Calu3 (cell line): ENCODE data around the gene RELB. TPM values are rescaled to one million over a fixed set of nuclear protein-coding genes. Genes with fewer than 3 reads are reported as not detected.

ENCODE experiments used
- BruUV-seq: library from RNA; stranded (reverse); fragments of 400-500 nt; replicated peaks from 2 replicates; lab custom pipeline; 2021; lab: Mats Ljungman, UMichigan
- CTCF ChIA-PET: fragments of 300-600 bp; sonication (Branson Sonifier 250); formaldehyde crosslinking; loops from one replicate; lab custom pipeline; 2022; ENCODE audit warnings: antibody characterized with exemption; lab: Charles Lee
- DNase-seq: peaks from one replicate; pipeline ENCODE4 v3.0.0; 2022
- H3K27ac Mint-ChIP-seq: one replicate; pipeline ENCODE4 v1.8.0; 2022; ENCODE audit warnings: mixed read lengths; ENCODE audit not compliant: unreplicated experiment
- H3K27me3 Mint-ChIP-seq: one replicate; pipeline ENCODE4 v1.8.0; 2022; ENCODE audit warnings: mixed read lengths; ENCODE audit not compliant: unreplicated experiment
- H3K36me3 Mint-ChIP-seq: one replicate; pipeline ENCODE4 v1.8.0; 2022; ENCODE audit warnings: mild to moderate bottlenecking, moderate library complexity, mixed read lengths; ENCODE audit not compliant: insufficient read depth, unreplicated experiment
- H3K4me1 Mint-ChIP-seq: one replicate; pipeline ENCODE4 v1.8.0; 2022; ENCODE audit warnings: mild to moderate bottlenecking, low read depth, mixed read lengths; ENCODE audit not compliant: unreplicated experiment
- H3K4me3 Mint-ChIP-seq: one replicate; pipeline ENCODE4 v1.8.0; 2022; ENCODE audit warnings: mild to moderate bottlenecking, low read depth, moderate library complexity, mixed read lengths; ENCODE audit not compliant: unreplicated experiment
- H3K9me3 Mint-ChIP-seq: one replicate; pipeline ENCODE4 v1.8.0; 2022; ENCODE audit warnings: low read depth, mixed read lengths; ENCODE audit not compliant: unreplicated experiment
- intact Hi-C: fragments of 100-400 bp; cut with micrococcal nuclease; formaldehyde crosslinking; loops from one replicate; pipeline ENCODE4 v1.10.0; 2022; ENCODE audit not compliant: unreplicated experiment
- total RNA-seq: library from RNA; stranded (reverse); gene quantifications from 2 replicates; pipeline ENCODE4 v1.2.3, GENCODE V29; 2022
- TF ChIP-seq, protein P1 (sequence below): fragments of 200-600 bp; IDR thresholded peaks from one replicate; pipeline ENCODE4 v1.8.0; 2022; ENCODE audit warnings: antibody characterized with exemption; ENCODE audit not compliant: unreplicated experiment

RELB gene
- total RNA-seq, 1 experiment from 2014 or later: 44.5 TPM

DNA sequence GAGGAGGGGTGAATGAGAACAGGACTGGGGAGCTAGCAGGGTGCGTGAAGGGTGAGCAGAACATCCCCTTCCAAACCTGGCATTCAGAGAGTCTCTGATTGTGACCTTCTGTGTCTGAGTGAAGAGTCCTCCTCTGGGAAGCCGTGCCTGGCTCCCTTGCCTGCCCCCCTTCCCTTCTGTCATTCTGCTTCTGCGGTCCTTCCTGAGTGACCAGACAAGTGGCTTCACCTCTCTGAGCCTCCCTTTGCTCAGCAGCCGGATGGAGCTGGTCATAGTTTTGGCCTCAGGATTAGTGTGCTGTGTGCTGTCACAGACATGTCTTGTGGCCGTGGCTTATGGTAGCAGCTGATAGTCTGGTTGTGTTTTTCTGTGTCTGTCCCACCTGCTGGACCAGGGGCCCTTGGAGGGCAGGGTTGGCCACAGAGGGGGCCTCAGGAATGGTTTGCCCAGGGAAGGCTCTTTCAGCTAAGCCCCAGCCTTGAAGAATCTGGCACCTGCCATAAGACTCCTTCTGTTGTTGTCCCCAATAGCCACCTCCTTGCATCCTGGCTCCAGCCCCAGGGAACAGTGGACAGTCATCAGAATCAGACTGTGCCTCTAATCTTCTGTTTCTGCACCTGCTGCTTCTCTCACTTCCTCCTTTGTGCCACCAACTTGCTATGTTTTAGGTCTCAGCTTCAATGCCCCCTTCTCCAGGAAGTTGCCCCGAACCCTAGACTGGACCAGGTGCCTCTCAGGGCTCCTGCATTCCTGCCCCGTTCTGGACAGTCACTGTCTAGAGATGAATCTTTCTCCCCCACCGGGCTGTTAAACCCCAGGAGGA is 40.1 kb upstream of the RELB start:
- Mint-ChIP-seq H3K4me3 (no peak overlapping the region), H3K4me1 (peaks cover 16% of the 10 kb centered on the region), H3K27ac (no peak overlapping the region), H3K9me3 (no peaks in the 10 kb centered on the region), H3K27me3 (no peaks in the 10 kb centered on the region), H3K36me3 (peaks cover 34% of the 10 kb centered on the region)
- intact Hi-C loops: no loop called here
- CTCF ChIA-PET: no interaction called here
- no TSS peak for BruUV-seq
- TF ChIP-seq, protein P1, sequence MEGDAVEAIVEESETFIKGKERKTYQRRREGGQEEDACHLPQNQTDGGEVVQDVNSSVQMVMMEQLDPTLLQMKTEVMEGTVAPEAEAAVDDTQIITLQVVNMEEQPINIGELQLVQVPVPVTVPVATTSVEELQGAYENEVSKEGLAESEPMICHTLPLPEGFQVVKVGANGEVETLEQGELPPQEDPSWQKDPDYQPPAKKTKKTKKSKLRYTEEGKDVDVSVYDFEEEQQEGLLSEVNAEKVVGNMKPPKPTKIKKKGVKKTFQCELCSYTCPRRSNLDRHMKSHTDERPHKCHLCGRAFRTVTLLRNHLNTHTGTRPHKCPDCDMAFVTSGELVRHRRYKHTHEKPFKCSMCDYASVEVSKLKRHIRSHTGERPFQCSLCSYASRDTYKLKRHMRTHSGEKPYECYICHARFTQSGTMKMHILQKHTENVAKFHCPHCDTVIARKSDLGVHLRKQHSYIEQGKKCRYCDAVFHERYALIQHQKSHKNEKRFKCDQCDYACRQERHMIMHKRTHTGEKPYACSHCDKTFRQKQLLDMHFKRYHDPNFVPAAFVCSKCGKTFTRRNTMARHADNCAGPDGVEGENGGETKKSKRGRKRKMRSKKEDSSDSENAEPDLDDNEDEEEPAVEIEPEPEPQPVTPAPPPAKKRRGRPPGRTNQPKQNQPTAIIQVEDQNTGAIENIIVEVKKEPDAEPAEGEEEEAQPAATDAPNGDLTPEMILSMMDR: no peak
- no peak for DNase-seq

DNA sequence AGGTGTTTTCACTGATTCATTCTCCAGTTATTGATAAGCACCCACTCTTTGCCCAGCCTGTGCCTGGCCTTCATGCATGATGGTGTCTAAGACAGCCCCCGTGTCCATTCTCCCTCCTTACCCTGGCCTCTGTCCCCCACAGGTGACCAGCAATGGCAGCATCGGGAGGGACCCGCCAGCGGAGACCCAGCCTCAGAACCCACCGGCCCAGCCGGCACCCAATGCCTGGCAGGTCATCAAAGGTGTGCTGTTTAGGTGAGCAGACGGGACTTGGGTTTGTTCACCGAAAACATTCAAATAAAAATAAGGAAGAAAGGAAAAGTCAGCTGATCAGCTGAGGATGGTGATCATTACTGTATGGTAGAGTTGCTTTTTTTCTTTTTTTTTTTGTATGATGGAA is 39.4 kb upstream of the RELB start:
- intact Hi-C loops: no loop called here
- no peak for DNase-seq
- BruUV-seq: no TSS peak
- no peaks in the 10 kb centered on the region for H3K9me3 Mint-ChIP-seq
- no peak overlapping the region for H3K4me3 Mint-ChIP-seq
- no peak overlapping the region for H3K27ac Mint-ChIP-seq
- TF ChIP-seq, protein P1: no peak
- CTCF ChIA-PET: no interaction called here
- no peaks in the 10 kb centered on the region for H3K27me3 Mint-ChIP-seq
- peaks cover 13% of the 10 kb centered on the region for H3K4me1 Mint-ChIP-seq
- peaks cover 37% of the 10 kb centered on the region for H3K36me3 Mint-ChIP-seq

DNA sequence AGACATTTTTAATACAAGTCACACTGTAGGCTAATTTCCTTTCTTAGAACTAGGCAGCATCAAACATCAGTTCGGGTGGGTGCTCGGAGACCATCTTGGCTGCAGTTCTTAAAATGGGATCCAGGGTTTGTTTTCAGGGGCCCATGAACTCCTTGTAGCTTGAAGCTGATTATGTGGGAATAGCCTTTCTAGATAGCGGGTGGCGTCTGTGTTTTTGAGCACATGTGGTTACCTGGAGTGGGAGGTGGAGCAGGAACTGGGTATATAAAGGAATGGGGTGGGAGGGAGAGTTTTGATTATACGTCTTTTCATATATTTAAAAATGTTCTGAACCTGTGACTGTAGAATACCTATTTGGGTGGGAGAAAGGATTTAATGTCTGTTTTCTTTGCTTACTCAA is 33.1 kb upstream of the RELB start:
- intact Hi-C loops: no loop called here
- DNase-seq: no peak
- no peak overlapping the region for H3K27ac Mint-ChIP-seq
- TF ChIP-seq, protein P1: no peak
- no TSS peak for BruUV-seq
- peaks cover 48% of the 10 kb centered on the region for H3K36me3 Mint-ChIP-seq
- CTCF ChIA-PET: interaction anchor here (0.5 kb wide), 1 partner anchor 27 kb away, joined by 3 read pairs; no protein-coding TSS in a partner anchor
- no peaks in the 10 kb centered on the region for H3K9me3 Mint-ChIP-seq
- no peak overlapping the region for H3K4me3 Mint-ChIP-seq
- no peaks in the 10 kb centered on the region for H3K4me1 Mint-ChIP-seq
- no peaks in the 10 kb centered on the region for H3K27me3 Mint-ChIP-seq

DNA sequence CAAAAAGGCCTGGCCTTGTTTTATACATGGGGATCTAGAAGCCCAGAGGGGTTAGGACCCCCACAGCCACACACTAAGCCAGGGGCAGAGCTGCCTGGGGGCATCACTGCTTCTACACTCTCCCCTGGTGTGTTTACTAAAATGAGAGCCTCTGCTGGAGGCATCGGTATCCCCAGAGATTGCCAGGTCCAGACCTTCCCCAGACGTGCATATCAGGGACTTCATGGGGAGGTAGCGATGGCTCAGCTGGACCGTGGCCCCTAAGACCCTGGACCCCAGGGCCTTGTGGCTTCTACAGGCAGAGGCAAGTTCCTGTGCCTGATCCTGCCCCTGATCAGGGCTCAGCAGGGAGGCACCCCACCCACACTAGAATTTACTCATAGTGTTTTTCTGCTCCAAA is 32.6 kb upstream of the RELB start:
- BruUV-seq: no TSS peak
- intact Hi-C loops: no loop called here
- no peaks in the 10 kb centered on the region for H3K27me3 Mint-ChIP-seq

More for the DNA sequence above, 32.6 kb upstream of the RELB start:
- CTCF ChIA-PET: interaction anchor here (0.5 kb wide), 1 partner anchor 27 kb away, joined by 3 read pairs; no protein-coding TSS in a partner anchor
- no peak overlapping the region for H3K27ac Mint-ChIP-seq
- no peak overlapping the region for H3K4me3 Mint-ChIP-seq
- DNase-seq: no peak
- TF ChIP-seq, protein P1: no peak
- no peaks in the 10 kb centered on the region for H3K9me3 Mint-ChIP-seq
- peaks cover 49% of the 10 kb centered on the region for H3K36me3 Mint-ChIP-seq
- H3K4me1 Mint-ChIP-seq: no peaks in the 10 kb centered on the region
